GM12878 (cell line): ENCODE results near the gene ASPHD1. TPM values are rescaled to one million over a fixed set of nuclear protein-coding genes. Genes with fewer than 3 reads are reported as not detected.

Source experiments
- ATAC-seq: fragments of 200-7000 bp; cut with Tn5 transposase; 3 replicates; pipeline ENCODE4 v1.9.1; 2020; ENCODE audit warnings: mild to moderate bottlenecking, moderate library complexity
- BruUV-seq: library from RNA; stranded (reverse); fragments of 400-500 nt; replicated peaks from 2 replicates; lab custom pipeline; 2021; lab: Mats Ljungman, UMichigan
- CTCF ChIA-PET: fragments of 300-600 bp; sonication (Branson Sonifier 250); formaldehyde crosslinking; extraction: SDS; loops from one replicate; lab custom pipeline; 2021; ENCODE audit warnings: inconsistent platforms; lab: Yijun Ruan, JAX
- POLR2A ChIA-PET: fragments of 350-600 bp; formaldehyde crosslinking; extraction: SDS; loops from one replicate; lab custom pipeline; 2021; ENCODE audit warnings: inconsistent platforms; lab: Charles Lee
- RAD21 ChIA-PET: fragments of 300-600 bp; sonication (Branson Sonifier 250); formaldehyde crosslinking; loops from one replicate; lab custom pipeline; 2023; ENCODE audit warnings: antibody characterized with exemption; ENCODE audit not compliant: unreplicated experiment; lab: Charles Lee
- SMC1A ChIA-PET: fragments of 300-600 bp; sonication (Branson Sonifier 250); formaldehyde crosslinking; loops from one replicate; lab custom pipeline; 2023; ENCODE audit not compliant: unreplicated experiment, uncharacterized antibody; lab: Charles Lee
- DNase-seq: peaks from one replicate; pipeline ENCODE4 v3.0.0-alpha.2; 2011; ENCODE audit warnings: low read depth, low spot score
- FAIRE-seq: peaks from 3 replicates; lab custom pipeline; 2011; peaks lifted over from hg19 to GRCh38; lab: Jason Lieb, UNC
- H2AFZ ChIP-seq: 2 replicates; pipeline ENCODE4 v1.6.0; 2011; ENCODE audit warnings: low read depth, low read length, control low read depth; ENCODE audit not compliant: control insufficient read depth
- H3K27ac ChIP-seq: 2 replicates; pipeline ENCODE4 v1.5.1; 2011; ENCODE audit warnings: control low read depth; ENCODE audit not compliant: control insufficient read depth, insufficient read depth
- H3K27me3 ChIP-seq, 2 experiments: replicated peaks in 1 of 2; 2 replicates each; pipeline versions ENCODE4 v1.6.0 to v1.6.1; 2011; ENCODE audit warnings: low read length in 1 of 2; ENCODE audit not compliant: control insufficient read depth in 2 of 2, insufficient read depth in 2 of 2
- H3K36me3 ChIP-seq, 2 experiments: 2 replicates each; pipeline ENCODE4 v1.5.1; 2011; ENCODE audit warnings: low read length in 1 of 2; ENCODE audit not compliant: control insufficient read depth in 2 of 2, insufficient read depth in 2 of 2
- H3K4me1 ChIP-seq: 2 replicates; pipeline ENCODE4 v1.6.1; 2011; ENCODE audit warnings: mild to moderate bottlenecking, low read length, moderate library complexity, mixed read lengths; ENCODE audit not compliant: control insufficient read depth, insufficient read depth
- H3K4me2 ChIP-seq: 2 replicates; pipeline ENCODE4 v1.6.0; 2011; ENCODE audit warnings: control low read depth; ENCODE audit not compliant: control insufficient read depth, insufficient read depth
- H3K4me3 ChIP-seq: fragments of 200-600 bp; sonication (generic); 2 replicates; pipeline ENCODE4 v1.5.1; 2016
- H3K79me2 ChIP-seq: 2 replicates; pipeline ENCODE4 v1.6.0; 2011; ENCODE audit warnings: low read length; ENCODE audit not compliant: control insufficient read depth, insufficient read depth
- H3K9ac ChIP-seq: 2 replicates; pipeline ENCODE4 v1.8.0; 2011; ENCODE audit warnings: low read length, control low read depth, mixed read lengths; ENCODE audit not compliant: control insufficient read depth, insufficient read depth
- H3K9me3 ChIP-seq: replicated peaks from 3 replicates; pipeline ENCODE4 v1.5.1; 2011; ENCODE audit warnings: mild to moderate bottlenecking, low read length; ENCODE audit not compliant: control insufficient read depth, insufficient read depth
- H4K20me1 ChIP-seq: 2 replicates; pipeline ENCODE4 v1.6.0; 2011; ENCODE audit not compliant: control insufficient read depth, insufficient read depth
- CEBPB ChIP-seq, 2 experiments: fragments of 150-350 bp in 1 of 2; IDR thresholded peaks; 2 replicates each; pipeline ENCODE4 v1.6.1; 2012 to 2014; ENCODE audit warnings: low read depth in 2 of 2, low read length in 2 of 2, borderline replicate concordance in 1 of 2, inconsistent platforms in 1 of 2
- FOXK2 ChIP-seq: fragments of 450-650 bp; IDR thresholded peaks from 2 replicates; pipeline ENCODE4 v1.6.1; 2017; ENCODE audit warnings: mild to moderate bottlenecking, moderate library complexity
- POLR2A ChIP-seq: IDR thresholded peaks from 2 replicates; pipeline ENCODE4 v1.6.1; 2011; ENCODE audit warnings: low read depth, mild to moderate bottlenecking, low read length
- SIX5 ChIP-seq: IDR thresholded peaks from 2 replicates; pipeline ENCODE4 v1.6.1; 2011; ENCODE audit warnings: mild to moderate bottlenecking, low read depth, low read length, moderate library complexity; ENCODE audit not compliant: severe bottlenecking
- ZBED1 ChIP-seq: IDR thresholded peaks from 2 replicates; pipeline ENCODE4 v1.6.1; 2016; ENCODE audit warnings: borderline replicate concordance
- WGBS: methylation state at CpG from one replicate; pipeline ENCODE4 v1.1.6; 2016; ENCODE audit warnings: low lambda C conversion rate; ENCODE audit not compliant: insufficient replicate concordance, insufficient coverage; ENCODE audit errors: missing lambda C conversion rate; 5-methylcytosine and 5-hydroxymethylcytosine counted together
- in situ Hi-C: fragments of 300-500 bp; cut with MboI; formaldehyde crosslinking; loops from 9 replicates; pipeline ENCODE4 v1.14.3; 2018; ENCODE audit warnings: mixed read lengths
- intact Hi-C: fragments of 100-400 bp; cut with micrococcal nuclease; formaldehyde crosslinking; loops from one replicate; pipeline ENCODE4 v1.14.2; 2022; ENCODE audit not compliant: unreplicated experiment
- polyA plus RNA-seq, 11 experiments: library from polyadenylated mRNA; depleted of rRNA in 4 of 11; unstranded in 6 of 11; stranded (reverse) in 5 of 11; fragments of >200 nt; fragmentation: Nextera tagmentation in 4 of 11; fragmentation: Illumina TruSeq in 1 of 11; extraction: Ambion mirVana in 4 of 11; extraction: Trizol in 1 of 11; gene quantifications; 1 replicate in 1 of 11; 2 replicates in 10 of 11; pipeline versions ENCODE4 v1.2.1 to v1.2.3, GENCODE V29; 2011 to 2016; ENCODE audit warnings: inconsistent platforms in 2 of 11, missing spikeins in 2 of 11, low read depth in 1 of 11
- total RNA-seq, 4 experiments: library from RNA; depleted of rRNA in 3 of 4; stranded (reverse); fragments of >200 nt in 3 of 4; fragmentation: Illumina TruSeq in 1 of 4; extraction: Trizol in 1 of 4; gene quantifications; 2 replicates each; pipeline versions ENCODE4 v1.2.1 to v1.2.3, GENCODE V29; 2013 to 2021
- TF ChIP-seq, protein P1 (sequence below): IDR thresholded peaks from 2 replicates; pipeline ENCODE4 v1.6.1; 2012; ENCODE audit warnings: improper control_type of control experiment, low read depth, low read length; ENCODE audit not compliant: insufficient replicate concordance

ASPHD1 gene
- total and polyA plus RNA-seq, 10 of the 15 experiments (the other 5 are each of a cell fraction or from before 2014, with no cell fraction given) = not detected

DNA sequence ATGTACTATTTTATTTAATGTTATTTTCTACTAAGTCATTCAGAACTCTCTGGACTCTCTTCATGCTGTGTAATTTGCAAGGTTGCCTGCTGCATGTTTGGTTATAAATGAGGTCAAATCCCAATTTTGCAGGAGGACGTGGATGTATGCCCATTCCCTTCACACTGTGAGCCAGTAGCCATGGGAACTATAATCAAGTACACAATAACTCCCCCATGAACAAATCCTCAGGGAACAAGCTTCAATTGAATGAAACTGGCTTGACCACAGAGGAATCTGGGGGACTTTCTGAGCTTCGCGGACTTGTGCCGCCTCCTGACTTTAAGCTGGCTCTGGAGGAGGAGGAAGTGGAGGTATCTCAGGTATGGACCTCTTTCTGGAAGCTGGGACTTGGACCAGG, 40.4 kb downstream of the ASPHD1 start (continued):
- TF ChIP-seq, protein P1, sequence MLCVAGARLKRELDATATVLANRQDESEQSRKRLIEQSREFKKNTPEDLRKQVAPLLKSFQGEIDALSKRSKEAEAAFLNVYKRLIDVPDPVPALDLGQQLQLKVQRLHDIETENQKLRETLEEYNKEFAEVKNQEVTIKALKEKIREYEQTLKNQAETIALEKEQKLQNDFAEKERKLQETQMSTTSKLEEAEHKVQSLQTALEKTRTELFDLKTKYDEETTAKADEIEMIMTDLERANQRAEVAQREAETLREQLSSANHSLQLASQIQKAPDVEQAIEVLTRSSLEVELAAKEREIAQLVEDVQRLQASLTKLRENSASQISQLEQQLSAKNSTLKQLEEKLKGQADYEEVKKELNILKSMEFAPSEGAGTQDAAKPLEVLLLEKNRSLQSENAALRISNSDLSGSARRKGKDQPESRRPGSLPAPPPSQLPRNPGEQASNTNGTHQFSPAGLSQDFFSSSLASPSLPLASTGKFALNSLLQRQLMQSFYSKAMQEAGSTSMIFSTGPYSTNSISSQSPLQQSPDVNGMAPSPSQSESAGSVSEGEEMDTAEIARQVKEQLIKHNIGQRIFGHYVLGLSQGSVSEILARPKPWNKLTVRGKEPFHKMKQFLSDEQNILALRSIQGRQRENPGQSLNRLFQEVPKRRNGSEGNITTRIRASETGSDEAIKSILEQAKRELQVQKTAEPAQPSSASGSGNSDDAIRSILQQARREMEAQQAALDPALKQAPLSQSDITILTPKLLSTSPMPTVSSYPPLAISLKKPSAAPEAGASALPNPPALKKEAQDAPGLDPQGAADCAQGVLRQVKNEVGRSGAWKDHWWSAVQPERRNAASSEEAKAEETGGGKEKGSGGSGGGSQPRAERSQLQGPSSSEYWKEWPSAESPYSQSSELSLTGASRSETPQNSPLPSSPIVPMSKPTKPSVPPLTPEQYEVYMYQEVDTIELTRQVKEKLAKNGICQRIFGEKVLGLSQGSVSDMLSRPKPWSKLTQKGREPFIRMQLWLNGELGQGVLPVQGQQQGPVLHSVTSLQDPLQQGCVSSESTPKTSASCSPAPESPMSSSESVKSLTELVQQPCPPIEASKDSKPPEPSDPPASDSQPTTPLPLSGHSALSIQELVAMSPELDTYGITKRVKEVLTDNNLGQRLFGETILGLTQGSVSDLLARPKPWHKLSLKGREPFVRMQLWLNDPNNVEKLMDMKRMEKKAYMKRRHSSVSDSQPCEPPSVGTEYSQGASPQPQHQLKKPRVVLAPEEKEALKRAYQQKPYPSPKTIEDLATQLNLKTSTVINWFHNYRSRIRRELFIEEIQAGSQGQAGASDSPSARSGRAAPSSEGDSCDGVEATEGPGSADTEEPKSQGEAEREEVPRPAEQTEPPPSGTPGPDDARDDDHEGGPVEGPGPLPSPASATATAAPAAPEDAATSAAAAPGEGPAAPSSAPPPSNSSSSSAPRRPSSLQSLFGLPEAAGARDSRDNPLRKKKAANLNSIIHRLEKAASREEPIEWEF = no peak
- TF ChIP-seq CEBPB (IDR thresholded peaks at IDR 0.05; ENCODE audit: borderline replicate concordance in 1 of 2, low read depth in 2 of 2, low read length in 2 of 2) = no peak
- TF ChIP-seq FOXK2 = no peak

DNA sequence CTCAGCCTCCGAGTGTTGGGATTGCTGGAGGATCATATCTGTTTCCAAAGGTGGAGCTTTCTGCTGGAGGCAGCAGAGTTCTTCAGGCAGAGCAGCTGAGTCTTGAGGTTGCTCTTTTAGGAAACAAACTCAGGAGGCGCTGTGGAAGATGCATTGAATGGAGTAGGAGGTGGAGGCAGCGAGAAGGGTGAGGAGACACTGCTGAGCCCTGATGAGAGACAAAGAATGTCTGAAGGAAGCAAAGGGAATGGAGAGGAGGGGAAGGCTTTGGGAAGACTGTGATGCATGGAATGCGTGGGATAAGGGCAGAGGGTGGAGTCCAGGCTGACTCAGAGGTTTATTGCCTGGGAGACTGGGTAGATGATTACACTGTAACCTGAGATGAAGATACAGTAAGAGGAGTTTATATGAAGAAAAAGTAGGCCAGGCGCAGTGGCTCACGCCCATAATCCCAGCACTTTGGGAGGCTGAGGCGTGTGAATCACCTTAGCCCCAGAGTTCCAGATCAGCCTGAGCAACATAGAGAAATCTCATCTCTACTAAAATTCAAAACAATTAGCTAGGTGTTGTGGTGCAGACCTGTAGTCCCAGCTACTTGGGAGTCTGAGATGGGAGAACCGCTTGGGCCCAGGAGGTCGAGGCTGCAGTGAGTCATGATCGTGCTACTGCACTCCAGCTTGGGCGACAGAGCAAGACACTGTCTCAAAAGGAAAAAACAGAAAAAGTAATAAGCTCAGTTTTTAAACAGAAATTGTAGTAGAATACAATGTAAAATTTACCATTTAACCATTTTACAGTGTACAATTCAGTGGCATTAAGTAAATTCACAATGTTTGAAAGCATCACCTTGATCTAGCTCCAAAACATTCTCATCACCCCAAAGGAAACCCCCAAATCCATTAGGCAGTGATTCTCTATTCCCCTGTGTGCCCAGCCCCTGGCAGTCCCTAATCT, 43.8 kb downstream of the ASPHD1 start:
- DNase-seq = no peak
- no peak overlapping the region for H3K4me2 ChIP-seq
- ChIA-PET SMC1A (interaction anchor here (1.0 kb wide), 1 partner anchor 96 kb away, joined by 3 read pairs; no protein-coding TSS in a partner anchor), POLR2A (no interaction called here), RAD21 (no interaction called here), CTCF (interaction anchor here (0.8 kb wide), 1 partner anchor 88 kb away, joined by 3 read pairs; no protein-coding TSS in a partner anchor)
- no peaks in the 10 kb centered on the region for H3K4me1 ChIP-seq
- no peak for FAIRE-seq
- no TSS peak for BruUV-seq
- no peaks in the 10 kb centered on the region; a peak in 2 of 4 replicates for H3K27me3 ChIP-seq
- no peaks in the 10 kb centered on the region for H3K36me3 ChIP-seq
- no peak overlapping the region for H3K27ac ChIP-seq
- ATAC-seq = no peak
- intact Hi-C loops = loop anchor here (2.0 kb wide), 1 partner anchor 55 kb away; no protein-coding TSS in a partner anchor
- no peaks in the 10 kb centered on the region for H3K79me2 ChIP-seq
- H3K9ac ChIP-seq = no peak overlapping the region
- in situ Hi-C loops = no loop called here
- no peak for TF ChIP-seq POLR2A
- TF ChIP-seq ZBED1 = no peak
- TF ChIP-seq FOXK2 = 0 out of 2 replicates have a peak, but pooled peaks have one; percentile 13
- no peak for TF ChIP-seq SIX5
- H2AFZ ChIP-seq = no peak overlapping the region
- no peaks in the 10 kb centered on the region for H4K20me1 ChIP-seq
- H3K9me3 ChIP-seq = no peaks in the 10 kb centered on the region
- 48% methylated on average over 11 of the region's 11 CpGs for whole genome bisulfite sequencing
- H3K4me3 ChIP-seq = no peak overlapping the region
